ENCODE measurements around the gene DUSP3. TPM values are rescaled to one million over a fixed set of nuclear protein-coding genes. Genes with fewer than 3 reads are reported as not detected.

Gene DUSP3
- total and polyA plus RNA-seq, 2 of the 13 experiments (the other 11 are each of a cell fraction or from before 2014, with no cell fraction given) = 60.0 to 71.5 TPM

GRCh38 chr17:43778337-43779144 lies at the start of gene DUSP3 (continued):
- TF ChIP-seq SIX1 (CRISPR knock-in tag; IDR thresholded peaks at IDR 0.05; ENCODE audit: borderline replicate concordance) (no peak), SSRP1 (CRISPR knock-in tag; IDR thresholded peaks at IDR 0.05) (no peak), DMAP1 (CRISPR knock-in tag; IDR thresholded peaks at IDR 0.05) (peak; percentile 93), ZNF567 (CRISPR knock-in tag; IDR thresholded peaks at IDR 0.05; ENCODE audit: borderline replicate concordance) (peak; percentile 78; the same call in 1 of the 2 replicates), MED1 (CRISPR knock-in tag; IDR thresholded peaks at IDR 0.05) (no peak; the same call in 1 of the 2 replicates), CSRNP2 (CRISPR knock-in tag; conservative IDR thresholded peaks at IDR 0.05; ENCODE audit: low read depth) (no peak), RELA (CRISPR knock-in tag; IDR thresholded peaks at IDR 0.05) (peak; percentile 69; the same call in 1 of the 2 replicates), ZNF281 (CRISPR knock-in tag; IDR thresholded peaks at IDR 0.05; ENCODE audit: borderline replicate concordance) (no peak), PHF20 (CRISPR knock-in tag; IDR thresholded peaks at IDR 0.05) (peak; percentile 55), ZBTB8A (CRISPR knock-in tag; IDR thresholded peaks at IDR 0.05; ENCODE audit: borderline replicate concordance, low read depth) (0 out of 2 replicates have a peak, but pooled peaks have one; percentile 45), ZNF331 (CRISPR knock-in tag; IDR thresholded peaks at IDR 0.05) (peak; percentile 50; the same call in 1 of the 2 replicates), PAF1 (CRISPR knock-in tag; IDR thresholded peaks at IDR 0.05) (no peak), SNAPC5 (CRISPR knock-in tag; IDR thresholded peaks at IDR 0.05; ENCODE audit: borderline replicate concordance) (no peak), PRDM10 (CRISPR knock-in tag; IDR thresholded peaks at IDR 0.05; ENCODE audit: low read depth) (no peak; the same call in 1 of the 2 replicates), PCBP2 (optimal IDR thresholded peaks at IDR 0.05; ENCODE audit: low read depth, low read length, poor library complexity, severe bottlenecking) (no peak), ZBTB14 (CRISPR knock-in tag; IDR thresholded peaks at IDR 0.05) (no peak; the same call in 1 of the 2 replicates)
